Spleen (tissue), 7 donors: Measurements from ENCODE around the gene KEAP1.

Source experiments
- POLR2A ChIP-seq, 3 donors: fragments of 450-650 bp; IDR thresholded peaks; one replicate each; pipeline ENCODE4 v1.5.1; 2017; ENCODE audit warnings: antibody characterized with exemption in 3 of 3, mild to moderate bottlenecking in 1 of 3
- TF ChIP-seq, protein P1 (sequence below), 11 experiments: fragments of 200-600 bp in 7 of 11; fragments of 450-650 bp in 4 of 11; sonication (generic) in 4 of 11; IDR thresholded peaks in 8 of 11; conservative IDR thresholded peaks in 3 of 11; 1 replicate in 7 of 11; 2 replicates in 4 of 11; pipeline versions ENCODE4 v1.4.0 to v1.8.0; 2016 to 2021; ENCODE audit warnings: antibody characterized with exemption in 11 of 11, inconsistent platforms in 4 of 11, mild to moderate bottlenecking in 1 of 11
- donor health status: DM: no; HTN: no; CAD: no; lungs with moderate emphysema.
- donor health status: DM: no; HTN: no; CAD: no.
- donor health status: DM: no; HTN: no; CAD: no.

DNA sequence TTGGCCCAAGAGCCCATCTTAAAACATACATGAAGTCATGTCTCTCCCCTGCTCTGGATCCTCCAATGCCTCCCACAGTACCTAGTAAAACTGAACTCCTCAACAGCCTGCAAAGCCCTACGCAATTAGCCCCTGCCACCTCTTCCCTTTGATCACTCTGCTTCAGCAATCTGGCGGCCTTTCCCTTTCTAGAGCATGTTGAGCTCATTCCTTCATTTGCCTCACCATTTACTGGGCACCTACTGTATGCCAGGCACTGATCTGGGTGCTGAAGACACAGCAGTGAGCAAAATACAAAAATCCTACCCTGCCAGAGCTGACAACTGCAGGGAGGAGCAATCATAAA, 2.9 kb downstream of the KEAP1 start:
- TF ChIP-seq POLR2A (IDR thresholded peaks at IDR 0.05): no peak
- TF ChIP-seq, protein P1, sequence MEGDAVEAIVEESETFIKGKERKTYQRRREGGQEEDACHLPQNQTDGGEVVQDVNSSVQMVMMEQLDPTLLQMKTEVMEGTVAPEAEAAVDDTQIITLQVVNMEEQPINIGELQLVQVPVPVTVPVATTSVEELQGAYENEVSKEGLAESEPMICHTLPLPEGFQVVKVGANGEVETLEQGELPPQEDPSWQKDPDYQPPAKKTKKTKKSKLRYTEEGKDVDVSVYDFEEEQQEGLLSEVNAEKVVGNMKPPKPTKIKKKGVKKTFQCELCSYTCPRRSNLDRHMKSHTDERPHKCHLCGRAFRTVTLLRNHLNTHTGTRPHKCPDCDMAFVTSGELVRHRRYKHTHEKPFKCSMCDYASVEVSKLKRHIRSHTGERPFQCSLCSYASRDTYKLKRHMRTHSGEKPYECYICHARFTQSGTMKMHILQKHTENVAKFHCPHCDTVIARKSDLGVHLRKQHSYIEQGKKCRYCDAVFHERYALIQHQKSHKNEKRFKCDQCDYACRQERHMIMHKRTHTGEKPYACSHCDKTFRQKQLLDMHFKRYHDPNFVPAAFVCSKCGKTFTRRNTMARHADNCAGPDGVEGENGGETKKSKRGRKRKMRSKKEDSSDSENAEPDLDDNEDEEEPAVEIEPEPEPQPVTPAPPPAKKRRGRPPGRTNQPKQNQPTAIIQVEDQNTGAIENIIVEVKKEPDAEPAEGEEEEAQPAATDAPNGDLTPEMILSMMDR (IDR thresholded peaks at IDR 0.05 in 8 of 11, conservative IDR thresholded peaks at IDR 0.05 in 3 of 11): no peak
